NK-92 (cell line): Measurements from ENCODE around the gene PCAT6.
"Not testable (repeated sequence)": the region's sequence is repeated elsewhere in the genome, so short reads cannot be mapped to it uniquely, and the experiment has no call there.

Experiments
- DNase-seq: peaks from one replicate; lab custom pipeline; 2025; ENCODE audit not compliant: unreplicated experiment; lab: John Stamatoyannopoulos, UW

Gene PCAT6

GRCh38 chr1:202810615-202811295 is at the start of gene PCAT6:
PCAT6 (plus strand) TSS chr1:202810954.
- no peak for DNase-seq

GRCh38 chr1:202762019-202762418 is 48.7 kb upstream of the PCAT6 start:
- DNase-seq, result no peak

- no peak for DNase-seq
Measured at GRCh38 chr1:202765721-202766120, 45.0 kb upstream of the PCAT6 start.

GRCh38 chr1:202770135-202770534 is 40.6 kb upstream of the PCAT6 start:
- no peak for DNase-seq

- no peak for DNase-seq
Measured at GRCh38 chr1:202781180-202781579, 29.6 kb upstream of the PCAT6 start.

- no peak for DNase-seq
Measured at GRCh38 chr1:202786804-202787203, 23.9 kb upstream of the PCAT6 start.

- DNase-seq, result no peak
Measured at GRCh38 chr1:202788800-202789199, 22.0 kb upstream of the PCAT6 start.

- DNase-seq, result no peak
Measured at GRCh38 chr1:202791077-202791747, 19.5 kb upstream of the PCAT6 start.

- no peak for DNase-seq
Measured at GRCh38 chr1:202794051-202794740, 16.6 kb upstream of the PCAT6 start.

- not testable (repeated sequence) for DNase-seq
Measured at GRCh38 chr1:202794931-202795330, 15.8 kb upstream of the PCAT6 start.

- DNase-seq, result no peak
Measured at GRCh38 chr1:202796670-202797069, 14.1 kb upstream of the PCAT6 start.

GRCh38 chr1:202798260-202798659 is 12.5 kb upstream of the PCAT6 start:
- DNase-seq, result no peak

- DNase-seq, result no peak
Measured at GRCh38 chr1:202798792-202799331, 11.9 kb upstream of the PCAT6 start.

GRCh38 chr1:202800742-202801141 is 10.0 kb upstream of the PCAT6 start:
- DNase-seq, result no peak

- DNase-seq, result no peak
Measured at GRCh38 chr1:202801175-202801574, 9.6 kb upstream of the PCAT6 start.

GRCh38 chr1:202802034-202802433 is 8.7 kb upstream of the PCAT6 start:
- DNase-seq, result no peak

- no peak for DNase-seq
Measured at GRCh38 chr1:202802998-202803932, 7.5 kb upstream of the PCAT6 start.

GRCh38 chr1:202804126-202804525 is 6.6 kb upstream of the PCAT6 start:
- no peak for DNase-seq

GRCh38 chr1:202805886-202806844 is 4.6 kb upstream of the PCAT6 start:
- DNase-seq, result no peak
